ENCODE results near the gene CSTF3. TPM values are rescaled to one million over a fixed set of nuclear protein-coding genes. Genes with fewer than 3 reads are reported as not detected.

CSTF3 gene
- total and polyA plus RNA-seq, 9 of the 15 experiments (the other 6 are each of a cell fraction or from before 2014, with no cell fraction given): 37.0 to 111 (median 61.0) TPM

- H3K27ac ChIP-seq (ENCODE audit: extremely low read depth, low read depth, low read length): peak overlapping the region; percentile 21; the same call in 1 of the 3 replicates
- H3K79me2 ChIP-seq (ENCODE audit: control insufficient read depth, insufficient read depth, low read length): no peaks in the 10 kb centered on the region
- no peaks in the 10 kb centered on the region for H3K9me1 ChIP-seq (ENCODE audit: control insufficient read depth, insufficient read depth, low read length)
- TF ChIP-seq HMBOX1 (IDR thresholded peaks at IDR 0.05) (peak; percentile 78), MTA1 (IDR thresholded peaks at IDR 0.05; ENCODE audit: borderline replicate concordance) (no peak), RNF2 (IDR thresholded peaks at IDR 0.05) (no peak), BCOR (IDR thresholded peaks at IDR 0.05) (no peak), JUND (IDR thresholded peaks at IDR 0.05; ENCODE audit: borderline replicate concordance, low read depth, low read length) (0 out of 2 replicates have a peak, but pooled peaks have one; percentile 5), JUND (tag; IDR thresholded peaks at IDR 0.05; ENCODE audit: borderline replicate concordance, low read depth, low read length) (peak; percentile 48; the same call in 1 of the 3 replicates), MTA2 (IDR thresholded peaks at IDR 0.05; ENCODE audit: low read depth) (no peak), CC2D1A (IDR thresholded peaks at IDR 0.05) (peak; percentile 19; the same call in 1 of the 2 replicates), ATF3 (IDR thresholded peaks at IDR 0.05) (peak; percentile 31; the same call in 1 of the 2 replicates), ATF3 (CRISPR knock-in tag; conservative IDR thresholded peaks at IDR 0.05) (no peak), ATF7 (IDR thresholded peaks at IDR 0.05) (peak; percentile 76)
- TF ChIP-seq, protein P1, sequence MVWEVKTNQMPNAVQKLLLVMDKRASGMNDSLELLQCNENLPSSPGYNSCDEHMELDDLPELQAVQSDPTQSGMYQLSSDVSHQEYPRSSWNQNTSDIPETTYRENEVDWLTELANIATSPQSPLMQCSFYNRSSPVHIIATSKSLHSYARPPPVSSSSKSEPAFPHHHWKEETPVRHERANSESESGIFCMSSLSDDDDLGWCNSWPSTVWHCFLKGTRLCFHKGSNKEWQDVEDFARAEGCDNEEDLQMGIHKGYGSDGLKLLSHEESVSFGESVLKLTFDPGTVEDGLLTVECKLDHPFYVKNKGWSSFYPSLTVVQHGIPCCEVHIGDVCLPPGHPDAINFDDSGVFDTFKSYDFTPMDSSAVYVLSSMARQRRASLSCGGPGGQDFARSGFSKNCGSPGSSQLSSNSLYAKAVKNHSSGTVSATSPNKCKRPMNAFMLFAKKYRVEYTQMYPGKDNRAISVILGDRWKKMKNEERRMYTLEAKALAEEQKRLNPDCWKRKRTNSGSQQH (CRISPR knock-in tag; IDR thresholded peaks at IDR 0.05): no peak
- TF ChIP-seq, protein P2, sequence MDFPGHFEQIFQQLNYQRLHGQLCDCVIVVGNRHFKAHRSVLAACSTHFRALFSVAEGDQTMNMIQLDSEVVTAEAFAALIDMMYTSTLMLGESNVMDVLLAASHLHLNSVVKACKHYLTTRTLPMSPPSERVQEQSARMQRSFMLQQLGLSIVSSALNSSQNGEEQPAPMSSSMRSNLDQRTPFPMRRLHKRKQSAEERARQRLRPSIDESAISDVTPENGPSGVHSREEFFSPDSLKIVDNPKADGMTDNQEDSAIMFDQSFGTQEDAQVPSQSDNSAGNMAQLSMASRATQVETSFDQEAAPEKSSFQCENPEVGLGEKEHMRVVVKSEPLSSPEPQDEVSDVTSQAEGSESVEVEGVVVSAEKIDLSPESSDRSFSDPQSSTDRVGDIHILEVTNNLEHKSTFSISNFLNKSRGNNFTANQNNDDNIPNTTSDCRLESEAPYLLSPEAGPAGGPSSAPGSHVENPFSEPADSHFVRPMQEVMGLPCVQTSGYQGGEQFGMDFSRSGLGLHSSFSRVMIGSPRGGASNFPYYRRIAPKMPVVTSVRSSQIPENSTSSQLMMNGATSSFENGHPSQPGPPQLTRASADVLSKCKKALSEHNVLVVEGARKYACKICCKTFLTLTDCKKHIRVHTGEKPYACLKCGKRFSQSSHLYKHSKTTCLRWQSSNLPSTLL (IDR thresholded peaks at IDR 0.05): peak; percentile 59; the same call in 1 of the 2 replicates
- H3K9ac ChIP-seq (ENCODE audit: insufficient read depth in 1 of 2, low read depth in 2 of 2, low read length in 2 of 2): no peak overlapping the region
- no peak for DNase-seq (ENCODE audit: extremely low read depth in 1 of 4, low spot score in 3 of 4)
- POLR2A ChIA-PET: no interaction called here
- ATAC-seq: peak; percentile 56; the same call in 2 of the 3 replicates
- in situ Hi-C loops (cut with MboI) (loop anchor here (5.0 kb wide), 1 partner anchor 159 kb away; no protein-coding TSS in a partner anchor), intact Hi-C loops (cut with micrococcal nuclease) (loop anchor here (2.0 kb wide), 1 partner anchor 90 kb away; no protein-coding TSS in a partner anchor)
- H2AFZ ChIP-seq (ENCODE audit: low read depth, low read length): peak overlapping the region; percentile 71; the same call in 1 of the 2 replicates
- H3K9me3 ChIP-seq (replicated peaks; ENCODE audit: control insufficient read depth, insufficient read depth, low read depth, low read length): no peaks in the 10 kb centered on the region
- no peak overlapping the region for H3K4me3 ChIP-seq
- H3K36me3 ChIP-seq (ENCODE audit: control insufficient read depth, insufficient read depth, low read length): no peaks in the 10 kb centered on the region
- H3K4me1 ChIP-seq (replicated peaks in 1 of 2; ENCODE audit: control insufficient read depth in 2 of 2, insufficient read depth in 2 of 2, low read length in 2 of 2): no peaks in the 10 kb centered on the region; a peak in 1 of 5 replicates
- H3K27me3 ChIP-seq (ENCODE audit: control insufficient read depth in 2 of 2, insufficient read depth in 2 of 2, low read length in 2 of 2): no peaks in the 10 kb centered on the region
- no peak for FAIRE-seq
- 16% methylated on average over 4 of the region's 4 CpGs for WGBS (ENCODE audit: insufficient coverage, low coverage, missing lambda C conversion rate)
- CTCF ChIA-PET (ENCODE audit: low intra/inter-chr PET ratio): interaction anchor here (0.6 to 3.8 kb wide), 2 partner anchors 18 to 161 kb away, joined by 7 to 27 read pairs; no protein-coding TSS in a partner anchor
- no peak overlapping the region for H3K4me2 ChIP-seq (ENCODE audit: insufficient read depth, low read length)
- BruUV-seq (replicated peaks): no TSS peak
- no peaks in the 10 kb centered on the region for H4K20me1 ChIP-seq (replicated peaks; ENCODE audit: control insufficient read depth, insufficient read depth, low read length)
Observed at GRCh38 chr11:33168709-33169200, 7.5 kb upstream of the CSTF3 start.
